Measurements from ENCODE around the gene PACRG.

The PACRG gene

DNA sequence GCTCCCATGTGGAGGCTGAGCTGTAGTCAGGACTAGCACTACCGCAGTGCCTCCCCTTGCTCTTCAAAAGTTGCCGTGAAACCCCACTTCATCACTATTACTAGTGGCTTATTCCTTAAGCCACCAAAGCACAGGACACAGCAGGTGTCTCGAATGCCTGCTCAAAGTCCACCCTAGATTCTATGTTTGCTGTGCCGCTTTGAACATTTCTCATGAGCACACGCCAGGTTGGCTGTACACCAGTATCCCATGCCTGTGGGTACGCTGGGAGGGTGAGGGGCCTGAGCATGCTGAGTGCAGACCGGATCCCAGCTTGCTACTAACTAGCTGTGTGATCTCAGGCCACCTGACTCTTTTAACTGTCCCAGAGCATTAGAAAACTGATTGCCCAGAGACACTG, 350.9 kb downstream of the PACRG start:
- H3K4me1 ChIP-seq (ENCODE audit: control insufficient read depth in 1 of 2, insufficient read depth in 2 of 2, low read length in 2 of 2) = no peaks in the 10 kb centered on the region
- H3K9ac ChIP-seq (ENCODE audit: low read length) = no peak overlapping the region
- no peaks in the 10 kb centered on the region for H3K9me3 ChIP-seq (ENCODE audit: insufficient read depth, low read depth, low read length)
- no CpG with 5 or more reads among the region's 7 CpGs for WGBS (ENCODE audit: extremely low coverage, insufficient coverage, insufficient read length)
- H2AK5ac ChIP-seq (ENCODE audit: low read length) = no peak overlapping the region
- H3K27ac ChIP-seq (ENCODE audit: low read depth, low read length) = no peak overlapping the region
- H3K36me3 ChIP-seq (ENCODE audit: control insufficient read depth in 1 of 2, insufficient read depth in 2 of 2, low read length in 2 of 2) = no peaks in the 10 kb centered on the region
- no peak overlapping the region for H2AFZ ChIP-seq (ENCODE audit: insufficient read depth, low read length, poor library complexity)
- H4K91ac ChIP-seq (ENCODE audit: low read depth, low read length) = no peak overlapping the region
- H2BK5ac ChIP-seq (ENCODE audit: low read depth, low read length, poor library complexity) = no peak overlapping the region
- H3K4me2 ChIP-seq (ENCODE audit: low read length) = no peak overlapping the region
- H3K79me1 ChIP-seq (ENCODE audit: low read length) = no peaks in the 10 kb centered on the region
- H2BK12ac ChIP-seq (ENCODE audit: low read length) = no peak overlapping the region
- H4K12ac ChIP-seq (ENCODE audit: low read depth, low read length) = no peak overlapping the region
- H3K27me3 ChIP-seq (ENCODE audit: insufficient read depth, low read length) = no peaks in the 10 kb centered on the region
- H3K23ac ChIP-seq (ENCODE audit: low read length) = no peak overlapping the region
- no peak overlapping the region for H3K4me3 ChIP-seq (ENCODE audit: low read depth, low read length)
- no peak overlapping the region for H4K8ac ChIP-seq (ENCODE audit: low read depth, low read length)
- no peak overlapping the region for H2BK120ac ChIP-seq (ENCODE audit: insufficient read depth, low read length, poor library complexity)
- no peak overlapping the region for H3K14ac ChIP-seq (ENCODE audit: low read length)
- H3K18ac ChIP-seq (ENCODE audit: low read length) = no peak overlapping the region
- no peak for DNase-seq
- no peak overlapping the region for H3K4ac ChIP-seq (ENCODE audit: low read depth, low read length)
- no peaks in the 10 kb centered on the region for H3K79me2 ChIP-seq (ENCODE audit: control insufficient read depth, insufficient read depth, low read length, poor library complexity)

DNA sequence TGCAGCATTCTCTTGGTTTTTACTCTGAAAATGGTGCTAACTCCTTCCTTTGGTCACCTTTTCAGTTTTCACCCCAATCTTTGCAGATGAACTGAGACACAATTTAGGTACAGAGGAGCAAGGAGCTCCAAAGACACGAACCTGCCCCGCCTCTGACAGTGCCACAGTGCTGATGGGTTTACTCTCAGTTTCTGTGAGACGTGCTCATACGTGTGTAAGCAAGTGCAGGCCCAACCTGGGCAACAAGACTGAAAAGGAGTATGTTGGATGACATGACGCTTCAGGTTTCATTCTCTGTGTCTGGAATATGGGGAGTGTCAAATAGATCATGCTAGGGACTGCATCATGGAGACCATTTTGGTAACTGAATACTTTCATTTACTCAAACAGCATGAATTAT, 352.5 kb downstream of the PACRG start:
- Histone ChIP-seq H3K79me2 (ENCODE audit: control insufficient read depth, insufficient read depth, low read length, poor library complexity) (no peaks in the 10 kb centered on the region), H2BK5ac (ENCODE audit: low read depth, low read length, poor library complexity) (no peak overlapping the region), H3K79me1 (ENCODE audit: low read length) (no peaks in the 10 kb centered on the region), H4K8ac (ENCODE audit: low read depth, low read length) (no peak overlapping the region), H3K4ac (ENCODE audit: low read depth, low read length) (no peak overlapping the region), H4K91ac (ENCODE audit: low read depth, low read length) (no peak overlapping the region), H2AK5ac (ENCODE audit: low read length) (no peak overlapping the region), H3K4me2 (ENCODE audit: low read length) (no peak overlapping the region), H3K36me3 (ENCODE audit: control insufficient read depth in 1 of 2, insufficient read depth in 2 of 2, low read length in 2 of 2) (no peaks in the 10 kb centered on the region), H3K14ac (ENCODE audit: low read length) (no peak overlapping the region), H2BK120ac (ENCODE audit: insufficient read depth, low read length, poor library complexity) (no peak overlapping the region), H4K12ac (ENCODE audit: low read depth, low read length) (no peak overlapping the region), H3K27me3 (ENCODE audit: insufficient read depth, low read length) (no peaks in the 10 kb centered on the region), H3K4me1 (ENCODE audit: control insufficient read depth in 1 of 2, insufficient read depth in 2 of 2, low read length in 2 of 2) (peaks cover under 1% of the 10 kb centered on the region in 2 experiments), H3K23ac (ENCODE audit: low read length) (no peak overlapping the region), H3K27ac (ENCODE audit: low read depth, low read length) (no peak overlapping the region), H2BK12ac (ENCODE audit: low read length) (no peak overlapping the region), H3K9me3 (ENCODE audit: insufficient read depth, low read depth, low read length) (no peaks in the 10 kb centered on the region), H2AFZ (ENCODE audit: insufficient read depth, low read length, poor library complexity) (no peak overlapping the region), H3K18ac (ENCODE audit: low read length) (no peak overlapping the region), H3K4me3 (ENCODE audit: low read depth, low read length) (no peak overlapping the region), H3K9ac (ENCODE audit: low read length) (no peak overlapping the region)
- no peak for DNase-seq
- WGBS (ENCODE audit: extremely low coverage, insufficient coverage, insufficient read length) = no CpG with 5 or more reads among the region's 5 CpGs

DNA sequence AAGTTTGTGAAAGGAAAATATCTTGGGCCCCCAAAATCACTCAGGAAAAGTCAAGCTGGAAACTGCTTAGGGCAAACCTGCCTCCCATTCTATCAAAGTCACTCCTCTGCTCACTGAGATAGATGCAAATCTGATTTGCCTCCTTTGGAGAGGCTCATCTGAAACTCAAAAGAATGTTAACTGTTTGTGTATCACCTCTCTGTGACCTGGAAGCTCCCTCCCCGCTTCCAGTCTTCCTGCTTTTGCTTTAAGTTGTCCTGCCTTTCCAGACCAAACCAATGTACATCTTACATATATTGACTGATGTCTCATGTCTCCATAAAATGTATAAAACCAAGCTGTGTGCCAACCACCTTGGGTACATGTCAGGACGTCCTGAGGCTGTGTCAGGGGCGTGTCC, 355.4 kb downstream of the PACRG start:
- Histone ChIP-seq H3K79me2 (ENCODE audit: control insufficient read depth, insufficient read depth, low read length, poor library complexity) (no peaks in the 10 kb centered on the region), H3K27ac (ENCODE audit: low read depth, low read length) (no peak overlapping the region), H3K4me1 (ENCODE audit: control insufficient read depth in 1 of 2, insufficient read depth in 2 of 2, low read length in 2 of 2) (peaks cover 6 to 10% of the 10 kb centered on the region in 2 experiments), H2BK12ac (ENCODE audit: low read length) (no peak overlapping the region), H3K4me2 (ENCODE audit: low read length) (no peak overlapping the region), H3K36me3 (ENCODE audit: control insufficient read depth in 1 of 2, insufficient read depth in 2 of 2, low read length in 2 of 2) (no peaks in the 10 kb centered on the region), H2AK5ac (ENCODE audit: low read length) (no peak overlapping the region), H4K12ac (ENCODE audit: low read depth, low read length) (no peak overlapping the region), H2AFZ (ENCODE audit: insufficient read depth, low read length, poor library complexity) (no peak overlapping the region), H4K8ac (ENCODE audit: low read depth, low read length) (no peak overlapping the region), H3K79me1 (ENCODE audit: low read length) (no peaks in the 10 kb centered on the region), H3K27me3 (ENCODE audit: insufficient read depth, low read length) (no peaks in the 10 kb centered on the region), H2BK5ac (ENCODE audit: low read depth, low read length, poor library complexity) (no peak overlapping the region), H3K9ac (ENCODE audit: low read length) (no peak overlapping the region), H3K18ac (ENCODE audit: low read length) (no peak overlapping the region), H2BK120ac (ENCODE audit: insufficient read depth, low read length, poor library complexity) (no peak overlapping the region), H3K4me3 (ENCODE audit: low read depth, low read length) (no peak overlapping the region), H3K23ac (ENCODE audit: low read length) (no peak overlapping the region), H3K14ac (ENCODE audit: low read length) (no peak overlapping the region), H4K91ac (ENCODE audit: low read depth, low read length) (no peak overlapping the region), H3K4ac (ENCODE audit: low read depth, low read length) (no peak overlapping the region), H3K9me3 (ENCODE audit: insufficient read depth, low read depth, low read length) (no peaks in the 10 kb centered on the region)
- no CpG with 5 or more reads among the region's 3 CpGs for WGBS (ENCODE audit: extremely low coverage, insufficient coverage, insufficient read length)
- no peak for DNase-seq

DNA sequence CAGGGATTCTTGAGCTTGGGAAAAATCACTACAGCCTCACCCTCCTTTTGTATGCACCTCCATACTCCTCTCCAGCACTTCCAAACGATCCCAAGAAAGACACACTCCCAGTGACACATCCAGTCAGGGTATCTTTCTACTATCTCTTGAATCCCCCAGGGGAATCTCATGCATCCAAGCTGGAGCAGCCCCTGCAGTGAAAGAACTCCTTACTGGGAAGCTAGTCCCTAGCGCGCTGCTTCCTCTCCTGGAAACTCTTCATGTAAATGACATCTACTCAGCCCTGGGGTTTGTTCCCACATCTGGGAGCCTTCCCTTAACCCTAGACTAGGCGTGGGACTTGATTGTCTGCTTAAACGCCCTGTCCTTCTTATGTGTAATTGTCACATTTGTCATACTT, 357.7 kb downstream of the PACRG start:
- H4K91ac ChIP-seq (ENCODE audit: low read depth, low read length) = no peak overlapping the region
- no peak for DNase-seq
- no peak overlapping the region for H3K9ac ChIP-seq (ENCODE audit: low read length)
- H3K9me3 ChIP-seq (ENCODE audit: insufficient read depth, low read depth, low read length) = no peaks in the 10 kb centered on the region
- no peak overlapping the region for H3K4ac ChIP-seq (ENCODE audit: low read depth, low read length)
- H3K18ac ChIP-seq (ENCODE audit: low read length) = no peak overlapping the region
- no peak overlapping the region for H3K27ac ChIP-seq (ENCODE audit: low read depth, low read length)
- H3K4me3 ChIP-seq (ENCODE audit: low read depth, low read length) = no peak overlapping the region
- H2AFZ ChIP-seq (ENCODE audit: insufficient read depth, low read length, poor library complexity) = no peak overlapping the region
- no peak overlapping the region for H2BK120ac ChIP-seq (ENCODE audit: insufficient read depth, low read length, poor library complexity)
- no peak overlapping the region for H2BK5ac ChIP-seq (ENCODE audit: low read depth, low read length, poor library complexity)
- no peak overlapping the region for H4K8ac ChIP-seq (ENCODE audit: low read depth, low read length)
- H3K4me1 ChIP-seq (ENCODE audit: control insufficient read depth in 1 of 2, insufficient read depth in 2 of 2, low read length in 2 of 2) = peaks cover 6 to 10% of the 10 kb centered on the region in 2 experiments
- H3K14ac ChIP-seq (ENCODE audit: low read length) = no peak overlapping the region
- H3K23ac ChIP-seq (ENCODE audit: low read length) = no peak overlapping the region
- H3K36me3 ChIP-seq (ENCODE audit: control insufficient read depth in 1 of 2, insufficient read depth in 2 of 2, low read length in 2 of 2) = no peaks in the 10 kb centered on the region
- H3K79me1 ChIP-seq (ENCODE audit: low read length) = no peaks in the 10 kb centered on the region
- H3K27me3 ChIP-seq (ENCODE audit: insufficient read depth, low read length) = no peaks in the 10 kb centered on the region
- no peaks in the 10 kb centered on the region for H3K79me2 ChIP-seq (ENCODE audit: control insufficient read depth, insufficient read depth, low read length, poor library complexity)
- H4K12ac ChIP-seq (ENCODE audit: low read depth, low read length) = no peak overlapping the region
- no CpG with 5 or more reads among the region's 5 CpGs for WGBS (ENCODE audit: extremely low coverage, insufficient coverage, insufficient read length)
- no peak overlapping the region for H3K4me2 ChIP-seq (ENCODE audit: low read length)
- H2AK5ac ChIP-seq (ENCODE audit: low read length) = no peak overlapping the region
- no peak overlapping the region for H2BK12ac ChIP-seq (ENCODE audit: low read length)
